Stimulated activated CD8-positive, alpha-beta memory T cell treated with anti-CD3 and anti-CD28 coated beads, Interleukin-2, amount 100 ng/mL, for 1 hour (primary cell): ENCODE data around the gene CXorf58.
"Not testable (repeated sequence)": the region's sequence is repeated elsewhere in the genome, so short reads cannot be mapped to it uniquely, and the experiment has no call there.

ENCODE experiments used
- DNase-seq, 2 donors: peaks; one replicate each; pipeline ENCODE4 v3.0.0-alpha.2; 2020; ENCODE audit warnings: low read depth in 2 of 2

The CXorf58 gene

DNA sequence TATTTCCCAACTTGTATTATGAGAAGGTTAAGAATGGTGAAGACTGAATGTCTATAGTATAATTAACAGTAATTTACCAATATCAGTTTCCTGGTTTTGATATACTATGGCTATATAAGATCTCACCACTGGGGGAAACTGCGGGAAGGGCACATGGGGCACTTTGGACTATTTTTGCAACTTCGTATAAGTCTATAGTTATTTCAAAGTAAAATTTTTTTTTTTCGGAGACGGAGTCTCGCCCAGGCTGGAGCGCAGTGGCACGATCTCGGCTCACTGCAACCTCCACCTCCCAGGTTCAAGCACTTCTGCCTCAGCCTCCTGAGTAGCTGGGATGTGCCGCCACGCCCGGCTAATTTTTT lies 46.1 kb downstream of the CXorf58 start:
- no peak for DNase-seq

DNA sequence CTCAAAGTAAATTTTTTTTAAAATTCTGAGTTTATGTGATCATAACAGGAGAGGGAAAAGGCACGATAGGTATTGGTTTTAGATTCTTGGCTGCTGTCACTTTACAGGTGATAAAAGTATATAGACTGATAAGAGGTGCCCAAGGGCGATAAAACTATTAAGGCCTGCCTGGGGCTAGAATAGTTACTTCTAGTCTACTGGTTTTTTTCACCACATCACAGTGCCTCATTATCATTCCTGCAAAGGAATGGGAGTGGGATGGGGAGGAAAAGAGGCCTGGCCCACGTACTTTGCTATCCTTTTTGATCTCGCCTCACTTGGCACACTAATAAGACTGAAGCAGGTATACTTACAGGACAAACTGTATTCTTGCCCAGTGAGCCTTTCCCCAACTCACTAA lies 46.6 kb downstream of the CXorf58 start:
- no peak for DNase-seq

DNA sequence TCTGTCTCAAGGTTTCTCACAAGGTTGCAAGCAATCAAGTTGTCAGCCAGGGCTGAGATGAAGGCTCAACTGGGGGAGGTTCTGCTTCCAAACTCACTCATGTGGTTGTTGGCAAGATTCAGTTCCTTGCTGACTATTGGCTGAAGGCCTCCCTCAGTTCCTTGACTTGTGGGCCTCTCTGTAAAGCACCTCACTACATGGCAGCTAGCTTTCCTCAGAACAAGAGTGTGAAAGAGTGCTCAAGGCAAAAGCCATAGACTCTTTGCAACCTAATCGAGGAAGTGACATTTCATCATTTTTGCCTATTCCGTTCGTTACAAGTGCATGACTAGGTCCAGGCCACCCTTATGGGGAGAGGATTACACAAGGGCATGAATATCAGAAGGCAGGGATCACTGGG lies 52.0 kb downstream of the CXorf58 start:
- DNase-seq, result no peak

DNA sequence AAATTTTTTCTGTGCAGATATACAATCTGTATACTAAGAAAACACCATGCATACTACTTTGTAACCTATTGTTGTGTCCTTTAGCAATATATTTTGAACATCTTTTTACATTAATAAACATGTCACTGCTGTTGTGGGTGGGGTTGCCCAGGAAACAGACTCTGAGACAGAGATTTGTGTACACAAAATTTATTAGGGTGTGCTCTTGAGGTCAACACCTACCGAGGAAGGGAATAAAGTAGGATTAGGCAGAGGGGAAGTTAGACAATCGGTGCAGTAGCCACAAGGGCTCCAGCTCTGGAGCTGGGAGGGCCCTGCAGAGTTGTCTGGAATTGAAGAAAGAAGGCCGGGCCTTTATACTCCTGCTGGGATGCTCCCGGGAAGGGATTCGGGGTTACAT lies 56.4 kb downstream of the CXorf58 start:
- no peak for DNase-seq

DNA sequence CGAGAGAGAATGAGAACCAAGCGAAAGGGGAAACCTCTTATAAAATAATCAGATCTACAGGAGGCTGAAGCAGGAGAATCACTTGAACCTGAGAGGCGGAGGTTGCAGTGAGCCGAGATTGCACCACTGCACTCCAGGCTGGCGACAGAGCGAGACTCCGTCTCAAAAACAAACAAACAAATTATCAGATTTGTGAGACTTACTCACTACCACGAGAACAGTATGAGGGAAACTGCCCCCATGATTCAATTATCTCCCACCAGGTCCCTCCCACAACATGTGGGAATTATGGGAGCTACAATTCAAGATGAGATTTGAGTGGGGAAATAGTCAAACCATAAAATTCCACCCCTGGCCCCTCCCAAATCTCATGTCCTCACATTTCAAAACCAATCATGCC lies 57.8 kb downstream of the CXorf58 start:
- DNase-seq, result not testable (repeated sequence)

DNA sequence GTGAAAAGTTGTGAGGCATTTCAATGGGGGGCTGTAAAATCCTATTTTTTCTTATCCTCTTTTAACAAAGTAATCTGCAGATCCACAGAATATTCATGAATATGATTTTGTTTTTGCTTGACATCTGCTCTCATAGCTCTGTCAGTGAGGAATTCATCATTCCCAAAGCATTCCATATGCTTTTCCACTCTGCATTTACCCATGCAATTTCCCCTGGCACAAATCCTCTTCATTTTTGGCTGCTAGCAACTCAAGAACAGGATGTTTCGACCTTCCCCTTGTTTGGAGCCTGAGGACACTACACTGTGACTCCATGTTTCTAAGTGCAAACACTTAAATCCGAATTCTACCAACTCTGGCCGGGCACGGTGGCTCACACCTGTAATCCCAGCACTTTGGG lies 70.7 kb downstream of the CXorf58 start:
- DNase-seq, result no peak

DNA sequence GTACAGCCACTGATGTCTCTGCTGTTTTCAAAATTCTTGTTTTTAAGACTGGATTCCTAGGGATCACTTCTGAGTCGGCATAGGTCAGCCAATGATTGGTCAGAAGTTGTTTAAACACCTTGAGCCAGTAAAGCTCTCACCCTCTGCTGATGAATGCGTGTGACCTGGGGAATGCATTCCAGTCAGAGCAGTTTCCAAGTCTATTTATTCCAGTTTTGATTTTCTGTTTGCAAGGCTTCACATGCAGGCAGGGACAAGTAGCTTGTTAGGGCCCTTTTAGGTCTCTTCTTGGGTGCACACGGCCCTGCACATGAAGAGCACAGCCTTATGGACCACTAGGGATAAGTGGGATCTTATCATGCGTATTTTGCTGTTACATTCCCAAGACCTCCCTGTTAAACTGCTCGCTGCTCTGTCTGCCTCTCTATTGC lies 72.2 kb downstream of the CXorf58 start:
- no peak for DNase-seq

DNA sequence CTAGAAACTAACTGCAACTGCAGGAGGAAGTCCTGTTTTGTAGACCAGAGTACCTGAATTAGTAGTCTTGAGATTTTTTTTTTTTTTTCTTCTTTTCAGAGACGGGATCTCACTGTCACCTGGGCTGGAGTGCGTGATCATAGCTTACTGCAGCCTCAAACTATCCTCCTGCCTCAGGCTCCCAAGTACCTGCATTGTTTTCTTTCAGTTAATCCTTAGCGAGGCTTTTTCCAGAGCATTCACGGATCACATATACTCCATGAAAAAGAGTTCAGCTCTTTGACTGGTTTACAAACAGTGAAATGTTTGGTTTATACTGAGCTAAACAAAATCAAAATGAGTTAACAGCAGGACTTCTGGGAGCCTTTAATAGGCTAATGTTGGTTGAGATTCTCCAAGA lies 73.4 kb downstream of the CXorf58 start:
- DNase-seq, result no peak

DNA sequence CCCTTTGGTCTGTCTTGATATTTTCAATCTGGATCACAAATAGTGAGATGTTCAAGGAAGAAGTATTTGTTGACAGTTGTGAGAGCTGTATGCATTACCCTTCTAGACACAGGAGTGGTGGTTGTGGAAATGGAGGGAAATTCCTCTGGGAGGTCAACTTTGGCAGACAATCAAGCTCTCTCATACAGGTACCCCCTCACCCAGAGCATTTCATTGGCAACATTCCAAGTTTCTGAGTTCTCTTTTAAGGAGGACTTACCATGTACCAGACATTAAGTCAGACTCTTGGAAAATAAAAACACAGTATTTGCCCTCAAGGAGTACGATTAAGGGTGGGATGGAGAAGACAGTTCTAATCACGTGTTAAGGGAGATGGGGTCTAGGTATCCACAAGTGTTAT lies 73.9 kb downstream of the CXorf58 start:
- no peak for DNase-seq

DNA sequence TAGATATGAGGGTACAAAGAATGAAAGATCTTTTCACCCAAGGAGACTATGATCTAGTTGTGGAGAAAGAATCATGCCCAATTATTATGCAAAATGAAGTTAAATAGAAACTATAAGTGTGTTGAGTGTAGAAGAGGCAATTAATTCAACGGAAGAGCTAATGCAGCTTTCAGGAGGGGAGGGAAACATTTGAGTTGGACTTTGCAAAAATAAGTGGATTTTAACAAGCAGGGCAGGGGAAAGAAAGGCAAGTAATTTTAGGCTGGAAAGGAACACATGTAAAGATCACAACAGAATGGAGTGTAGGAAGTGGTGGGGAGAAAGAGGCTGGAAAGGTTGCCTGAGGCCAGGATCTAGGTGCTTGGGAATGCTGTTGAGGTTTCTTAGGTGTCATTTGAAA lies 75.1 kb downstream of the CXorf58 start:
- DNase-seq, result no peak
